Neural crest cell (in vitro differentiated cells): ENCODE results near the gene JKAMP. TPM values are rescaled to one million over a fixed set of nuclear protein-coding genes. Genes with fewer than 3 reads are reported as not detected.
"Not testable (repeated sequence)": the region's sequence is repeated elsewhere in the genome, so short reads cannot be mapped to it uniquely, and the experiment has no call there.

Experiments used
- DNase-seq: peaks from one replicate; pipeline ENCODE4 v3.0.0; 2021; ENCODE audit warnings: low read depth, mixed read lengths, low spot score
- H3K27ac Mint-ChIP-seq: one replicate; pipeline ENCODE4 v1.8.0; 2021; ENCODE audit warnings: mild to moderate bottlenecking, mixed read lengths; ENCODE audit not compliant: unreplicated experiment
- H3K27me3 Mint-ChIP-seq: 2 replicates; pipeline ENCODE4 v1.8.0; 2021; ENCODE audit warnings: low read depth, mild to moderate bottlenecking, mixed read lengths
- H3K36me3 Mint-ChIP-seq: 2 replicates; pipeline ENCODE4 v1.8.0; 2021; ENCODE audit warnings: low read depth, mild to moderate bottlenecking, mixed read lengths
- H3K4me1 Mint-ChIP-seq: 2 replicates; pipeline ENCODE4 v1.8.0; 2021; ENCODE audit warnings: mixed read lengths
- H3K4me3 Mint-ChIP-seq: one replicate; pipeline ENCODE4 v1.8.0; 2021; ENCODE audit warnings: mild to moderate bottlenecking, mixed read lengths
- H3K9me3 Mint-ChIP-seq: 2 replicates; pipeline ENCODE4 v1.8.0; 2021; ENCODE audit warnings: mixed read lengths
- CTCF ChIP-seq: fragments of 200-600 bp; sonication (generic); conservative IDR thresholded peaks from 2 replicates; pipeline ENCODE4 v1.5.0; 2021; ENCODE audit warnings: antibody characterized with exemption, mild to moderate bottlenecking
- long read RNA-seq: library from polyadenylated mRNA; unstranded; transcript quantifications from one replicate; pipeline ENCODE4 v2.0.0, GENCODE V29; 2020
- total RNA-seq: library from RNA; stranded (reverse); gene quantifications from 2 replicates; pipeline ENCODE4 v1.2.1, GENCODE V29; 2021

JKAMP gene
- 38.1 and 43.6 TPM in 2 replicates for total RNA-seq
- long read RNA-seq, transcript JKAMP-203 (7 exons, 1,636 nt), result minor isoform, 44 of 178 reads
- long read RNA-seq, transcript JKAMP-214 (6 exons, 2,302 nt), result minor isoform, 5 of 178 reads
- long read RNA-seq, transcript JKAMP-201 (7 exons, 1,726 nt), result major isoform, 101 of 178 reads
- long read RNA-seq, partial matches to known transcripts, result 7 of 178 reads
- long read RNA-seq, other reads (novel, unspliced or antisense), result 12 of 178 reads

GRCh38 chr14:59483819-59484638 is at the start of gene JKAMP, which contains the start of gene L3HYPDH:
TSS of gene JKAMP (plus strand) at chr14:59484517. CDS start at chr14:59484590, 73 bp downstream.
TSS of gene L3HYPDH (minus strand) at chr14:59484408. CDS start at chr14:59484316, 92 bp downstream.
- H3K36me3 Mint-ChIP-seq, result peaks cover 4% of the 10 kb centered on the region
- DNase-seq, result peak; percentile 97
- no peaks in the 10 kb centered on the region for H3K9me3 Mint-ChIP-seq
- no peaks in the 10 kb centered on the region for H3K27me3 Mint-ChIP-seq
- H3K4me1 Mint-ChIP-seq, result peaks cover 50% of the 10 kb centered on the region
- H3K27ac Mint-ChIP-seq, result peak within 1 kb of the TSS; percentile 99
- TF ChIP-seq CTCF, result peak; percentile 74
- peak within 1 kb of the TSS; percentile 98 for H3K4me3 Mint-ChIP-seq

- Mint-ChIP-seq H3K4me3 (no peak overlapping the region), H3K27me3 (no peaks in the 10 kb centered on the region), H3K36me3 (peaks cover 3% of the 10 kb centered on the region), H3K9me3 (peaks cover 3% of the 10 kb centered on the region), H3K27ac (no peak overlapping the region), H3K4me1 (no peaks in the 10 kb centered on the region)
- TF ChIP-seq CTCF, result no peak
- DNase-seq, result no peak
Measured at GRCh38 chr14:59435101-59435500, 49.2 kb upstream of the JKAMP start.

- no peak for TF ChIP-seq CTCF
- Mint-ChIP-seq H3K27ac (no peak overlapping the region), H3K4me1 (no peaks in the 10 kb centered on the region), H3K4me3 (no peak overlapping the region), H3K9me3 (peaks cover 3% of the 10 kb centered on the region), H3K27me3 (no peaks in the 10 kb centered on the region), H3K36me3 (peaks cover 3% of the 10 kb centered on the region)
- DNase-seq, result no peak
Measured at GRCh38 chr14:59435987-59436386, 48.3 kb upstream of the JKAMP start.

- no peak for DNase-seq
- Mint-ChIP-seq H3K27me3 (no peaks in the 10 kb centered on the region), H3K4me1 (no peaks in the 10 kb centered on the region), H3K9me3 (peaks cover 3% of the 10 kb centered on the region), H3K36me3 (peaks cover 3% of the 10 kb centered on the region), H3K27ac (no peak overlapping the region), H3K4me3 (no peak overlapping the region)
- no peak for TF ChIP-seq CTCF
Measured at GRCh38 chr14:59438195-59438647, 46.1 kb upstream of the JKAMP start.

GRCh38 chr14:59439256-59439965 is 44.9 kb upstream of the JKAMP start:
- H3K27me3 Mint-ChIP-seq, result no peaks in the 10 kb centered on the region
- DNase-seq, result no peak
- H3K27ac Mint-ChIP-seq, result peak overlapping the region; percentile 62
- H3K4me1 Mint-ChIP-seq, result no peaks in the 10 kb centered on the region
- no peak for TF ChIP-seq CTCF
- peaks cover 3% of the 10 kb centered on the region for H3K9me3 Mint-ChIP-seq
- peaks cover 3% of the 10 kb centered on the region for H3K36me3 Mint-ChIP-seq
- H3K4me3 Mint-ChIP-seq, result no peak overlapping the region

GRCh38 chr14:59448673-59449072 is 35.6 kb upstream of the JKAMP start:
- not testable (repeated sequence) for H3K4me1 Mint-ChIP-seq, H3K4me3 Mint-ChIP-seq, H3K27me3 Mint-ChIP-seq, H3K36me3 Mint-ChIP-seq, H3K27ac Mint-ChIP-seq, DNase-seq, H3K9me3 Mint-ChIP-seq
